ENCODE data around the gene FLT4.

DNA sequence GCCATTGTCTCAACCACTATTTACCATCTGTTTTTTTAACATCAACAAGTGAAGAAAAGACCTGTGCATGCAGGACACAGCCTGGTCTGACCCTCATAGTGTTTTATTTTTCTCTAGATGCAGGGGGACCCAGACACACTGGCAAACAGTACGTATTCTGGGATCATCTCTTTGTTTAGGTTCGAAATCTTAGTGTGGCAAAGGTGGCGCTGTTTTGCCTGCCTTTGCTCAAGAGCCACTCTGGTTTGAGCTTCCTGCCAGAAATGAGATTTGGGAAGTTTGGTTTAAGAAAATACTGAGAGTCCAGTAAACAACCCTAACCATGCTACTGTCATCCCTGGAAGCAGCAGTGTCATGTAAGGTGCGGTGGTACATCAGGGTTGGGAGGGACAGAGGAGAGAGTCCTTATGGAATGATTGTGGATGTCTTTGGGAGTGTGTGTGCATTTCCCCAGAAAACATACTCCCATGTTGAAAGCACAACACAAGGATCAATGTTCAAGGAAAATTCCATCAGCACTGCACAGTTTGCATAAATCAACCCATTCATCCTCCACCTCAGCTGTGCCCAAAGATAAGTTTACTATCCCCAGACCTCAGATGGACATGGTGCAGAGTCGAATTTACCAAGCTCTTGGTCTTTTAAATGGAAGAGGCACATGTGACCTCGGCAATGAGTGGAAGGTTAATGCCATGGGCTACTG, 34.0 kb upstream of the FLT4 start:
- TF ChIP-seq, protein P1, sequence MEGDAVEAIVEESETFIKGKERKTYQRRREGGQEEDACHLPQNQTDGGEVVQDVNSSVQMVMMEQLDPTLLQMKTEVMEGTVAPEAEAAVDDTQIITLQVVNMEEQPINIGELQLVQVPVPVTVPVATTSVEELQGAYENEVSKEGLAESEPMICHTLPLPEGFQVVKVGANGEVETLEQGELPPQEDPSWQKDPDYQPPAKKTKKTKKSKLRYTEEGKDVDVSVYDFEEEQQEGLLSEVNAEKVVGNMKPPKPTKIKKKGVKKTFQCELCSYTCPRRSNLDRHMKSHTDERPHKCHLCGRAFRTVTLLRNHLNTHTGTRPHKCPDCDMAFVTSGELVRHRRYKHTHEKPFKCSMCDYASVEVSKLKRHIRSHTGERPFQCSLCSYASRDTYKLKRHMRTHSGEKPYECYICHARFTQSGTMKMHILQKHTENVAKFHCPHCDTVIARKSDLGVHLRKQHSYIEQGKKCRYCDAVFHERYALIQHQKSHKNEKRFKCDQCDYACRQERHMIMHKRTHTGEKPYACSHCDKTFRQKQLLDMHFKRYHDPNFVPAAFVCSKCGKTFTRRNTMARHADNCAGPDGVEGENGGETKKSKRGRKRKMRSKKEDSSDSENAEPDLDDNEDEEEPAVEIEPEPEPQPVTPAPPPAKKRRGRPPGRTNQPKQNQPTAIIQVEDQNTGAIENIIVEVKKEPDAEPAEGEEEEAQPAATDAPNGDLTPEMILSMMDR (IDR thresholded peaks at IDR 0.05): no peak
- no peak for TF ChIP-seq POLR2A (IDR thresholded peaks at IDR 0.05)
